ENCODE measurements around the gene PTGIR.

The PTGIR gene

DNA sequence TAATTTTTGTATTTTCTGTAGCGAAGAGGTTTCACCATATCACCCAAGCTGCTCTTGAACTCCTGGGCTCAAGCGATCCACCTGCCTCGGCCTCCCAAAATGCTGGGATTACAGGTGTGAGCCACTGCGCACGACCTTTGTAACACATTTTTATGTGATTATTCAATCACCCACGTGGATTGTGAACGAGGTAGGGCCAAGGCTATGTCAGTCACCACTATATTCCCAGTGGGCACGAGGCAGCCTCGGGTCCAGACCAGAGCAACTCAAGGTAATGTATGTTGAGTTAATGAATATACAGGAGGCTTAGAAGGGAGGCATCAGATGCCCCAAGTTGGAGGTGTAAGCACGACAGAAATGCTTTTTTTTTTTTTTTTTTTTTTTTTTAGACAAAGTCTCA, 8.9 kb downstream of the PTGIR start:
- DNase-seq = no peak

DNA sequence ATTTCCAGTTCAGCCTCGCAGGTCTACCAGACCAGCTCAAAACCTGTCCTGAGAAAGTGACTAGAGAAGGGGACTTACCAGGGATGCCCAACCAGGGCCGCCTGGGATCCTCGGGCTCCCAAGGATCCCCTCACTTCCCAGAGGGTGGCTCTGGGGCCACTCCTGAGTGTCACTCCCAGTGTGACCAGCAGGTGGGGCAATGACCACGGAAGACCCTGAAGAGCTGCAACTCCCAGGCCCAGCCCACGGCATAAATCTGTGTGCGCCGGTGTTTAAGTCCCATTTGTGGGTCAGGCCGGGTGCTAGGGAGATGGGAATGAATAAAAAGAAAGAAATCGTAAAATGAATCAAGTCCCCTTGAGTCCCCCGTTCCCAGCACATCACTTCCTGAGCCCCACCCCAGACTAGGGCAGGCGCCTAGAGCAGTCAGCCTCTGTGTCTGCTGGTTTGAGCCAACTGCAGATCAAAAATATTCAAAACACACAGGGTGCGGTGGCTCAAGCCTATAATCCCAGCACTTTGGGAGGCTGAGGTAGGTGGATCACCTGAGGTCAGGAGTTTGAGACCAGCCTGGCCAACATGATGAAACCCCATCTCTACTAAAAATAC, 10.7 kb downstream of the PTGIR start:
- peak; percentile 89 for DNase-seq

DNA sequence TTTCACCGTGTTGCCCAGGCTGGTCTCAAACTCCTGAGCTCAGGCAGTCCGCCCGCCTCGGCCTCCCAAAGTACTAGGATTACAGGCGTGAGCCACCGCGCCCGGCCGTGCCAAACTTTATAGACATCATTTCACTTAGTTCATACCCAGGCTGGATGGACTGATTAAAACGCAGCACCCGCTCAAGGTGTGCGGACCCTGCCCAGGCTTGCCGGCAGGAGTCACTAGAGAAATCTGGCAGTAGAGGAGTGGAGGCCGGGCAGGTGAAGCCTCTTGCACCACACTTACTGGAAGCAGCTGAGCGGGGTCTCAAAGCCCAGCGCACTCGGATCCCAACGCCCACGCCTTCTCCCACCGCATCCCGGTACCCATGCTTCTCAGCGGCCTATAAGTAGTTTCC, 11.4 kb downstream of the PTGIR start:
- no peak for DNase-seq

DNA sequence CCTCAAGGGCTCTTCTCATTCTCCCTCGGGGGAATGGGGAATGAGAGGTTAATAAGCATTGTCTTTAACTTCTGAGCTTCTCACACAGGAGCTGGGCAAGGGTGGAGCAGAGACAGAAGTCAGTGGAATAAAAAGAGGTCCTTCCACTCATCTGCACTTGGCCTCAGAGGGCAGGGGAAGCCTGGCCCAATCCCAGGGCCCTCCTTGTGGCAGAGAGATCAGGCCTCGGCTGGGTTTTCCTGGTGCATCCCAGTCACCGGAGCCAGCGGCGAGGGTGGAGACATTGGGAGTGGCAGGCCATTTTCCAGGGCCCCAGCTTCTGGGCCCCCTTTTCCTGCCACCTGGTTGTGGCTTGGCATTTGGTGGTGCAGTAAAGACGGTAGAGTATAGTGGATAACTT, 13.1 kb downstream of the PTGIR start:
- no peak for DNase-seq

DNA sequence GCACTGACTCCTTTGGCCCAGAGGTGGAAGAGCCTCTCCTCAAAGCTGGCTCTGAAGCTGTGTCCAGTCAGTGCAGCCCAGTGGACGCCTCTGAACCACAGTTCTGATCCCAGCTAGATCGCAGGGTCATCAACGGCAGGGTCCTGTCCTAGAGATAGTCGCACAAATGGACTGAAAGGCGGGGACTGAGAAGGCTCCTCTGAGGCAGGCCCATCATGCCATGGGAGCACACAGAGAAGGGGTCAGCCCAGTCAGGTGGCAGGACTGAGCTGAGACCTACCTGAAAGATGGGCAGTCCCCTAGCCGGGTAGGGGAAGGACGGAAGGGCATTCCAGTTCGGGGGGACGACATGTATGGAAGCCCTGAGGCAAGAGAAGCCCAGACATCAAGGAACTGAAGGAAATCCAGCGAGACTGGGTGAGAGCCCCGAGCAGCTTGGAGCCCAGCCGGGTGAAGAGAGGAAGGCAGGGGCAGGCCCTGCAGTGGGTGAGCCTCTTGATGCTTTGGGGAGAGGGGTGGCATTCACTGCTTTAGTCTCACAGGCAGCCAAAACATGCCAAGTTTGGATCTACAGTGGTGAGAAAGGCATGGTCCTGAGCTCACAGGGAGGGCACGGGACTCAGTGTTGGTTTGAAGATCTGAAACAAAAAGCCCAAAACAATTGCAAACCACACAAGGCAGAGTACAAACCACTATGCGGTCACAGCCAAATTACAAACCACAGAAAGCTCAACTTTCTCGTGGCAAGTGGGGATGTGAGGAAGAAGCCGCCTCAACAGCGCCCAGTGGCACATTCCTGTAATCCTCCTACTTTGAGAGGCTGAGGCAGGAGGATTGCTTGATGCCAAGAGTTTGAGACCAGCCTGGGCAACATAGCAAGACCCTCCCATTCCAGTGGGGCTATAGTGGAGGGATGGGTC, 13.8 kb downstream of the PTGIR start:
- no peak for DNase-seq

DNA sequence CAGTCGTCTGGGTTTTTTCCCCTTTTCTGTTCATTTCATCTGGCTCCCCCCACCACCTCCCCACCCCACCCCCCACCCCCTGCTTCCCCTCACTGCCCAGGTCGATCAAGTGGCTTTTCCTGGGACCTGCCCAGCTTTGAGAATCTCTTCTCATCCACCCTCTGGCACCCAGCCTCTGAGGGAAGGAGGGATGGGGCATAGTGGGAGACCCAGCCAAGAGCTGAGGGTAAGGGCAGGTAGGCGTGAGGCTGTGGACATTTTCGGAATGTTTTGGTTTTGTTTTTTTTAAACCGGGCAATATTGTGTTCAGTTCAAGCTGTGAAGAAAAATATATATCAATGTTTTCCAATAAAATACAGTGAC, 14.5 kb downstream of the PTGIR start:
- no peak for DNase-seq

DNA sequence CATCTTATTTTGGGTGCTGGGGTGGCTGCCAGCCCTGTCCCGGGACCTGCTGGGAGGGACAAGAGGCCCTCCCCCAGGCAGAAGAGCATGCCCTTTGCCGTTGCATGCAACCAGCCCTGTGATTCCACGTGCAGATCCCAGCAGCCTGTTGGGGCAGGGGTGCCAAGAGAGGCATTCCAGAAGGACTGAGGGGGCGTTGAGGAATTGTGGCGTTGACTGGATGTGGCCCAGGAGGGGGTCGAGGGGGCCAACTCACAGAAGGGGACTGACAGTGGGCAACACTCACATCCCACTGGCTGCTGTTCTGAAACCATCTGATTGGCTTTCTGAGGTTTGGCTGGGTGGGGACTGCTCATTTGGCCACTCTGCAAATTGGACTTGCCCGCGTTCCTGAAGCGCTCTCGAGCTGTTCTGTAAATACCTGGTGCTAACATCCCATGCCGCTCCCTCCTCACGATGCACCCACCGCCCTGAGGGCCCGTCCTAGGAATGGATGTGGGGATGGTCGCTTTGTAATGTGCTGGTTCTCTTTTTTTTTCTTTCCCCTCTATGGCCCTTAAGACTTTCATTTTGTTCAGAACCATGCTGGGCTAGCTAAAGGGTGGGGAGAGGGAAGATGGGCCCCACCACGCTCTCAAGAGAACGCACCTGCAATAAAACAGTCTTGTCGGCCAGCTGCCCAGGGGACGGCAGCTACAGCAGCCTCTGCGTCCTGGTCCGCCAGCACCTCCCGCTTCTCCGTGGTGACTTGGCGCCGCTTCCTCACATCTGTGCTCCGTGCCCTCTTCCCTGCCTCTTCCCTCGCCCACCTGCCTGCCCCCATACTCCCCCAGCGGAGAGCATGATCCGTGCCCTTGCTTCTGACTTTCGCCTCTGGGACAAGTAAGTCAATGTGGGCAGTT, 15.1 kb downstream of the PTGIR start:
- no peak for DNase-seq

DNA sequence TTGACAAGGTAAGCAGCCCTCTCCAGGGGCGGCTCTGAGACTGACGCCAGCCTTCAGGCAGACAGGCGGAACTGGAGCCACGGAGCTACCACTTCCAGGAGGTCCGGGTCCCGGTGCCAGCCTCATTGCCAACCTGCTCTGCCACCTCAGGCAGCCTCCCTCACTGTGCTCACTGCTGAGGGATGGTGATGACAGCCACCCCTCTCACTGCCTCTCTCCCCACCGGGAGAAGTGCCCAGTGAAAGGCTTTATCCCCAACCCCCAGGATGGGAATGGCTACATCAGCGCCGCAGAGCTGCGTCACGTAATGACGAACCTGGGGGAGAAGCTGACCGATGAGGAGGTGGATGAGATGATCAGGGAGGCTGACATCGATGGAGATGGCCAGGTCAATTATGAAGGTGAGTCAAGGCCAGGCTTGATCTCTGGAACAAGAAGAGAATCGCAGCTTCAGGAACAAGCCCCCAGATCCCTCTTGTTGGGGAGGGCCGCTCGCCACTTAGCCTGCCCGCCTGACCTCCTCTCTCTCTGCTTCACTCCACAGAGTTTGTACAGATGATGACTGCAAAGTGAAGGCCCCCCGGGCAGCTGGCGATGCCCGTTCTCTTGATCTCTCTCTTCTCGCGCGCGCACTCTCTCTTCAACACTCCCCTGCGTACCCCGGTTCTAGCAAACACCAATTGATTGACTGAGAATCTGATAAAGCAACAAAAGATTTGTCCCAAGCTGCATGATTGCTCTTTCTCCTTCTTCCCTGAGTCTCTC, 16.1 kb downstream of the PTGIR start:
- DNase-seq = no peak

DNA sequence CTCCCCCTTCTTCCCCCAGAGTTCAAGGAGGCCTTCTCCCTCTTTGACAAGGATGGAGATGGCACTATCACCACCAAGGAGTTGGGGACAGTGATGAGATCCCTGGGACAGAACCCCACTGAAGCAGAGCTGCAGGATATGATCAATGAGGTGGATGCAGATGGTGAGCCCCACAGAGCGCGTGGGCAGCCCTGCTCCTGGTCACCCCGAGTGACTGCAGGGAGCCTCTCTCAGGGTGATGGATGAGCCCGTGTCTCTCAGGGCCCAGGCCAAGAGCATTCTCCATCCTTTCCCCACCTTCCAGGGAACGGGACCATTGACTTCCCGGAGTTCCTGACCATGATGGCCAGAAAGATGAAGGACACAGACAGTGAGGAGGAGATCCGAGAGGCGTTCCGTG, 16.7 kb downstream of the PTGIR start:
- DNase-seq = no peak

DNA sequence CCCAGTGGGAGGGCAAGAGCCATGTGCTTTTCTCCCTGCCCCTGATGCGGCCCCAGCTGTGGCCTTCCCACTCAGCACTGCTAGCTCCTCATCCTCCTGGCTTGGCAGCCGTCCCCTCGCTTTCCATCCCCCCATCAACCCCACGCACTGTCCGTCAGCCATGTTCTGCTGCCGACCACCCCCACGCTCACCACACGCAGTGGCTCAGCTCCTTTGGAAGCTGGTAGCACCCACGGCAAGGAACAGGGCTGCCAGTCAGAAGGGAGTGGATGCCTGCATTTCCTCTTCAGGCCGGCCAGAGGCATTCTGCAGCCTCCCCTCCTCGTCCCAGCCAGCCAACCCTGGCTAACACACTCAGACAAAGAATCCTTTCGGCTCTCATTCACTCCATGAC, 17.4 kb downstream of the PTGIR start:
- peak; percentile 31 for DNase-seq

DNA sequence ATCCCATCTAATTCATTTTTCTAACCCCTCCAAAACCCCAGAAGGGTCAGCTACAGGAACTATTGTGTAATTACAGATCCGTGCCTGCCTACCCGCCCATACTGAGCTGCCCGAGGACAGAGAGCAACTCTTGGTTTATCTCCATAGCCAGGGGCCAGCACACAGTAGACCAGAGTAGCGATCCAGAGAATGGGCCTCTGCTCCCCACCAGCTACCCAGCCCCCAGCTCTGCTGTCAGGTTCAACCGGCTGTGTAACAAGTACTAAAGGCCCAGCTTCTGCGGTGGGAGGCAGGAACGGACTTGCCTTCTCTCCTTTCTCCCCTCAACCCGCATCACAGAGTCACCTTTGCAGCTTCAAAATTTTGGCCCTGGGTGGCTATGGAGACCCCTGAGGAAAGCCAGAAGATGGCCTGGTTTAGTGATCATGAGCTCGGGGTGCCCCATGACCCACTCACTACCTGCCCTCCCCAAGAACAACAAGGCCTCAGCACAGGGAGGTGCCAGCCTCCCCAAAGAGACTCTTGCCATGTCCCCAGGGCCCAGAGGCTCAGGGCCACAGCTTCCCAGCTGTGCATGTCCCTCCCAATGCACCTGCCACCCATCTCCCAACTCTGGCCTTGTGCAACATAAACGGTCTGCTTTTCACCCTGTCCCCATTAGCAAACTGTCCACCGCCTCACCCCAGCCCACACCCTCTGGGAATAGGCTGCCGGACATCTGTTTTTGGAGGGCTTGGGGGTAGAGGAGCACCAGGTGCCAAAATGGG, 18.0 kb downstream of the PTGIR start:
- DNase-seq = no peak

DNA sequence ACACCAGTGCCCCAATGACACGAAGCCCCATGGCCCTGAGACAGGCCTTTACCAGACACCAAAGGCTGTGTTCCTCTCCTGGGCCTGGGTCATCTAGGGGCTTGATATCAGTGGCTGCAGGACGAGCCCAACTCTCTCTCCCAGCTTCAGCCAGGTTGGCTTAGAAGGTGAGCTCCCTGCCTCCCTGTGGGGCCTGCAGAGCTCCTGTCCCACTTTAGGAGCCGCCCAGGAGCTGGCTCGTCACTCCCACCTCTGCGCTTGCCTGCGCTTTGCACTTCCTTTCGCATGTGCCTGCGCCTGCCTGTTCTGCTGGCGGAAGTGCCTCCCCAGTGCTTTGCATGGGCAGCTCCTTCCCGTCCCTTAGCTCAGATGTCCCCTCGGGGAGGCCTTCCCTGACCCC, 18.9 kb downstream of the PTGIR start:
- no peak for DNase-seq

DNA sequence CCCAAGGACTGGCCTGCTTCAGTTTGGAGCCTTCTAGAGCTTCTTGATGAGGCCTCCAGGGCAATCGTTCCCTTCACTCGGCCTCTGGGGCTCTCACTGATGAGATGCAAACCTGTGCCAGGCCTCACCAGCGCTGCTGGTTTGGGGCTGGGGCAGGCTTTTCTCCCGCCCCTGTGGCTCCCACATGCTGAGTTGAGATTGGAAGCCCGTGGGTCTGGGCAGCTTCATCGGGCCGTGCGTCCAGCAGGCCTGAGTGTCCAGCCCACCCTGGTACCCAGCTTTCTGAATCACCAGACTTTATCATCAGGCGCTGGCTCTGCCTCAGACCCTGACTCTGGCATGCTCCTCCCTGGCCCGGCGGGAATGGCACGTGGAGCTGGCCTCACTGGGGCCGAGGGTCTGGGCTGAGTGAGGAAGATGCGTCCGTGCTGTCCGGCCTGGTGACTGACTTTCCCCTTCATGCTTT, 19.5 kb downstream of the PTGIR start:
- DNase-seq = no peak

DNA sequence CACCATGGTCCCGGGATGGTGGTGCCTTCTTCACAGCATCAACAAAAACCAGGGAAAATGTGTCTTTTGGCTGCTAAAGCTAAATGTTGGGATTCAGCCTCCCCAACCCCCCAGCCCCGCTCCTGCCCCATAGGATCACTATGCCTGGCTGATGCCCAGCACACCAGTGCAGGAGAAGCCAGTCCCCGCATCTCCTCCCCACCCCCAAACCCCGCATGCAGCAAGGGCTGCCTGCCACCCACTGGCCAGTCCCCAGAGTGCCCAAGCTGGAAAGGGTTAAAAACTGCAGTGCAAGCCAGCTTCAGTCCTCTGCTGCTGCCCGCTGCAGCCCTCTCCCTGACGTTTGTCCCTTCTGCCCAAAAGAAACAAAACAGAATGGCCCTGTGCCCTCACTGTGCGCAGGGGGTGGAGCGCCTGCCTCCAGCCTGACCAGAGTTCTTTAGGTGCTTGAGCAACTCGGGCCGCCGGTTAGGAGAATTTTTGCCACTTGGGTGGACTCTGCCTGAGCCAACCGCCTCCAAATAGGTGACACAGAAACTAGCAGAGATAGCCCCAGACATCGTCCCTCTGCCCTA, 20.0 kb downstream of the PTGIR start:
- DNase-seq = peak; percentile 66

DNA sequence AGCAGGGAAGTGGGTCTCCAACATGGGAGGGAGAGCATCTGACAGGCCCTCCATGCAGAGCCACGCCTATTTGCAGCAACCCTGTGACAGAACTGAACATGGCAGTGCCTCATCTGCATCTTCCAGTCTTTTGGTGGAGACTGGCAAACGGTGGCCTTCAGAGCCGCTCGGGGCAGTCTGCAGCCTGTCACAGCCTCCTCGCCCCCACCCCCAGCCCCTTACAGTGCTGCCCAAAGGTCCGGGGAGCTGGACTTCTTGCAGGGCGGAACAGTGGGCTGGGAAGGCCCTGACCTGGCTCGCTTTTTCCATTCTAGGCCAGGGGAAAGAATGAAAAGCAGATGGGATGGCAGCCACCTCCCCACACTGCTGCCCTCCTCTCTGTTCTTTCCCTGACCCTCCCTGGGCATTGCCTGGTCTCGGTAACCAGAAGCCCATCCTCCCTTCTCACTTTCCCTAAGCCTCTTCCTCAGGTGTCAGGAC, 21.1 kb downstream of the PTGIR start:
- DNase-seq = no peak

DNA sequence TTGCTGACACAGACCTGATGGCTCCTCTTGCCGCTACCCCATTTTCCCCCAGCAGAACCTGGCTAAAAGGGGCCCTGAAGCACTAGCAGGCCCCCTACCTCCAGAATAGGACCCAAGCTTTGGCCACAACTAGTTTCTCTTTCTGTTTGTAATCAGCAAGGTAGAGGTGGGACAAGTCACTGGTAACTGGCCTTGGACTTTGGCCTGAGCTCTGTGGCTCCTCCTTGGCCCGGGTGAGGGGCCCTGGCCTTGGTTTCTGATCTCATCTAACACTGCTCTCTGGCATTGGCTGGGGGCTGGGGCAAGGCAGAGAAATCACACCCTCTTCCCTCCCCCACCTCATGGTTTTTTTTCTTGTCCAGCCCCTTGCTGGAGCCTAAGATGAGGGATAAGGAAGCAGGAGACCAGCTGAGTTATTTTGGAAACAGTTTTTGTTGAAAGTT, 21.7 kb downstream of the PTGIR start:
- no peak for DNase-seq

DNA sequence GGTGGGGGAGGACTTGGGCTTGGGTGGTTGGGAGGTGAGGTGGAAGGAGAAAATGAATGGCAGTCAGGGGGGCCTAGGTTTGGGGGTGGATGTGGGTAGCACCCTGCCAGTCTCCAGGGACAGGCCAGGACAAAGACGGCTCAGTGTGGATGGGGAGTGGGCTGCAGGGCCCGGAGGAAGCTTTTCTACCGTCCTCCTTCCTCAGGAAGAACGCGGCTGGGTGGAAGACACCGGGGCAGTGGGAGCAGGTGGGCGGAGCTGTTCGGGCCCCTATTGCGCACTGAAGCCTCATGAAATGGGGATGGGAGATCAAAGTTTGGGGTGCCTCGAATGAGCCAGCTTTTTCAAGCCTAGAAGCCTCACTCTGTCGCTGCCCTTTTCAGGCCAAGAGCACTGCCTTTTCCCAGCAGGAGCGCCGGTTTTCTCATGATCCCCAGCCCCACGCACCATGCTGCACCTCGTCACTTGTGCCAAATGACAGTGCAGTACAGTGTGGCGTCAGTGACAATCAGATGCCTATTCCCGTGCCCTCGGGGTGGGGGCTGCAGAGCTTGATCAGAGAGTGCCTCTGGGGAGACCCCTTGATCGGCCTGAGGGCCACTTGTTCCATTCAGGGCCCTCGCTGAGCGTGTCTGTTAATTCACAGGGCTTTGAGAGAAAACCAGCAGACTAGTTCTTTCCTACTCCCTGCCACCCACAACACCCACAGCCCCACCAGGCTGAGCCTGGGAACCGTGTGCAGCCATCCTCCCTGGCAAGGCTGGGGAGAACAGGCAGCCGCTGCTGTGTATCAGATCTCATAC, 22.3 kb downstream of the PTGIR start:
- peak; percentile 29 for DNase-seq

DNA sequence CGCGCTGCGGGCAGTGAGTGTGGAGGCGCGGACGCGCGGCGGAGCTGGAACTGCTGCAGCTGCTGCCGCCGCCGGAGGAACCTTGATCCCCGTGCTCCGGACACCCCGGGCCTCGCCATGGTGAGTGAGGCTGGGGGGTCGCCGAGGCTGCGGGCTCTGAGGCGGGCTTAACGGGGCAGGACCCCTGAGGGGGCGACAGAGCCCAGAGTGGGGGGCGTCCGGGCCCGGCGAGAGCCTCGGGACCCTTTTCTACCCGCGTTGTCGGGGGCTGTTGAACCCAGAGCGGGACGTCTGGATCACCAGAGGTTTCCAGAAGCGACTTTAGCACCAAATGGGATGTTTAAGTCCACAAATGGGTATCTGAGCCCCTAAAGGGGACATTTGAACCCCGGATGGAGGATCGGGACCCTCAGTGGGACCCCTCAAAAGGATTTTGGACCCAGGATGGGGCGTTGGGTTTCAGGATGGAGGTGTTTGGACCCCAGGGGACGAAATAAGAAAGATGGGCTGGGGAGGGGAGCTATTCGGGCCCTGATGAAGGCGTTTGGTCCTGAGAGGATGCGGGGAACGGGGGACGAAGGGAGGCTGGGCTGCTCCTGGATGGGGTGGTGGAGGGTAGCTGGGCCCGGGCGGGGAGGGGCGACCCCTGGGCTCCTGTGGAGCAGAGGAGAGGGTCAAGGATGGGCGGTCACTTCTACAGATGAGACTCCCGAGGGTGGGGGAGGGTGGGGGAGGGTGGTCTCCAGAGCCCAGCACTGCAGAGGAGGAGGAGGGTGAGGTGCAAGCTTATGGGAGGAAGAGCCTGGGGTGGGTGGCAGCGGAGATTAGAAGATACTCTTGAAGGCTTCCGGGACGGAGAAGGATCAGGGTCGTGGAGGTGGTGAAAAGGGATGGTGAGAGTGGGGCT, 23.3 kb downstream of the PTGIR start, which contains the start of gene CALM3:
Gene CALM3, plus strand, starts transcription at position 13 of the 907 bp plus-strand sequence. Its CDS starts 105 bp downstream, at position 118.
- peak; percentile 65 for DNase-seq
